GM10248 (cell line): ENCODE measurements around the gene SDHA.
A peak's percentile ranks its signal among the peaks of the same experiment; 100 is the strongest.
"Not testable (repeated sequence)": the region's sequence is repeated elsewhere in the genome, so short reads cannot be mapped to it uniquely, and the experiment has no call there.

Experiments
- CTCF ChIA-PET: fragments of 300-600 bp; sonication (Branson Sonifier 250); formaldehyde crosslinking; extraction: SDS; loops from one replicate; lab custom pipeline; 2021; ENCODE audit warnings: antibody characterized with exemption; lab: Yijun Ruan, JAX
- POLR2A ChIA-PET: fragments of 350-650 bp; sonication (Branson Sonifier 250); formaldehyde crosslinking; extraction: SDS; loops from one replicate; lab custom pipeline; 2020; ENCODE audit warnings: antibody characterized with exemption; lab: Yijun Ruan, JAX
- DNase-seq: peaks from one replicate; pipeline ENCODE4 v3.0.0; 2012; ENCODE audit errors: extremely low spot score
- TF ChIP-seq, protein P1 (sequence below): IDR thresholded peaks from 2 replicates; pipeline ENCODE4 v1.5.1; 2012; ENCODE audit warnings: mild to moderate bottlenecking, low read depth; ENCODE audit errors: extremely low read depth, missing control alignments, control extremely low read depth

The SDHA gene

DNA sequence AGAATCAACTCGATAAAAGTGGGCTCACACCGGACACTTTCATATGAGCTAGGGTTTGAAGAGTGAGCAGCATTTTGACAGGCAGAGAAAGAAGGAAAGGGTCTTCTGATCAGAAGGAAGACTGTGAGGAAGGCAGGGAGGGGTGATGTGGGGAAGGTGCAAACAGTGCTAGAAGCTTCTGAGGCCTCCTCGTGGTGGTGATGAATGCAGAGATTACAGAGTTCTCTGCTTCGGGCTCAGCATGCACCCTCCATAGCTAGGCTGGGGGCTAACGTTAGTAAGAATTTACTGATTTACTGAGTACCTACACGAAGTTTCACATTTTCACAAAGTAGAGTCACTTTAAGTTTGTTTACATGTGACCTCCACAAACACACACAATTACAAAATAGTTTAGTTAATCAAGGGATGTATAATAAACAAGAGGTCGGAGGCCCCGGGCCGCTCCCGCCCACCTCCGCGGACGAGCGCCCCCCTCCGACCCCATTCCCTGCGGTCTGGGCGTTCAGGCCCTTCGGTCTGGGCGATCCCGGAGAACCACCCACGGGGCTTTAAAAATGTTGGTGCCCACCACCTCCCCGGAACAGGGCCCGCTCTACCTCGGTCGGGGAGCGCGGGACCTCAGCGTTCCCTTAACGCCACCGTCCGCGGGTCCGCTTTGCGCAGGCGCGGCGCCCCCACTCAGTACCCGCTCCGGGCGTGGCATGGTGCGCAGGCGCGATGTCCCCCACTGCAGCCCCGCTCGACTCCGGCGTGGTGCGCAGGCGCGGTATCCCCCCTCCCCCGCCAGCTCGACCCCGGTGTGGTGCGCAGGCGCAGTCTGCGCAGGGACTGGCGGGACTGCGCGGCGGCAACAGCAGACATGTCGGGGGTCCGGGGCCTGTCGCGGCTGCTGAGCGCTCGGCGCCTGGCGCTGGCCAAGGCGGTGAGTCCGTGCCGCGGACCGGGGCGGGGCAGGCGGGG, at the start of gene SDHA, which contains the start of gene CCDC127:
SDHA (plus strand) TSS at position 827 of the 963 bp plus-strand sequence; CDS start at position 863, 36 bp downstream.
CCDC127 (minus strand) TSS at position 660 of the 963 bp plus-strand sequence. CDS start 1,304 bp downstream, outside the sequence.
- CTCF ChIA-PET, result interaction anchor here (0.7 to 2.8 kb wide), 7 partner anchors 8 to 30 kb away, joined by 3 to 17 read pairs (median 5); no protein-coding TSS in a partner anchor
- POLR2A ChIA-PET, result not testable (repeated sequence)
- TF ChIP-seq, protein P1, sequence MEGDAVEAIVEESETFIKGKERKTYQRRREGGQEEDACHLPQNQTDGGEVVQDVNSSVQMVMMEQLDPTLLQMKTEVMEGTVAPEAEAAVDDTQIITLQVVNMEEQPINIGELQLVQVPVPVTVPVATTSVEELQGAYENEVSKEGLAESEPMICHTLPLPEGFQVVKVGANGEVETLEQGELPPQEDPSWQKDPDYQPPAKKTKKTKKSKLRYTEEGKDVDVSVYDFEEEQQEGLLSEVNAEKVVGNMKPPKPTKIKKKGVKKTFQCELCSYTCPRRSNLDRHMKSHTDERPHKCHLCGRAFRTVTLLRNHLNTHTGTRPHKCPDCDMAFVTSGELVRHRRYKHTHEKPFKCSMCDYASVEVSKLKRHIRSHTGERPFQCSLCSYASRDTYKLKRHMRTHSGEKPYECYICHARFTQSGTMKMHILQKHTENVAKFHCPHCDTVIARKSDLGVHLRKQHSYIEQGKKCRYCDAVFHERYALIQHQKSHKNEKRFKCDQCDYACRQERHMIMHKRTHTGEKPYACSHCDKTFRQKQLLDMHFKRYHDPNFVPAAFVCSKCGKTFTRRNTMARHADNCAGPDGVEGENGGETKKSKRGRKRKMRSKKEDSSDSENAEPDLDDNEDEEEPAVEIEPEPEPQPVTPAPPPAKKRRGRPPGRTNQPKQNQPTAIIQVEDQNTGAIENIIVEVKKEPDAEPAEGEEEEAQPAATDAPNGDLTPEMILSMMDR, result peak; percentile 37
- DNase-seq, result peak; percentile 100

DNA sequence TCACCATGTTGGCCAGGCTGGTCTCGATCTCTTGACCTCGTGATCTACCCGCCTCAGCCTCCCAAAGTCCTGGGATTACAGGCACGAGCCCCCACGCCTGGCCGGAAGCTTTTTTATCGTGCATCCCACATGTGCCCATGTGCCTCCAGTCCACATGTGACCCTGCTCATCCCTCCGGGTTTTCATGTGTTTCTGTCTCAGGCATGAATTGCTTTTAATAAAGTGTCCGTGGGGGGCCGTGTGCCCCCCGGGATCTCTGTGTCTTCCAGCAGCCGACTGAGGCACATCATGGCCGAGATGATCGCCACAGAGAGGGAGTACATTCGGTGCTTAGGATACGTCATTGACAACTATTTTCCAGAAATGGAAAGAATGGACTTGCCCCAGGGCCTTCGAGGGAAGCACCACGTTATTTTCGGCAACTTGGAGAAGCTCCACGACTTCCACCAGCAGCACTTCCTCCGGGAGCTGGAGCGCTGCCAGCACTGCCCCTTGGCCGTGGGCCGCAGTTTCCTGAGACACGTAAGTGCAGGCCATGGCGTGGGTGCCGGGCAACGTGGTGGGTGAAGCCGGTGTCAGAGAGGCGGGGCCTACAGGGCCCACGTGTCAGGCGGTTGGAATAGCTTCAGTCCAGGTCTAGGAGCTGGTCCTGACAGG, 48.9 kb upstream of the SDHA start:
- POLR2A ChIA-PET, result no interaction called here
- no peak for DNase-seq
- CTCF ChIA-PET, result interaction anchor here (1.4 kb wide), 1 partner anchor 16 kb away, joined by 3 read pairs; no protein-coding TSS in a partner anchor
- TF ChIP-seq, protein P1, result no peak

DNA sequence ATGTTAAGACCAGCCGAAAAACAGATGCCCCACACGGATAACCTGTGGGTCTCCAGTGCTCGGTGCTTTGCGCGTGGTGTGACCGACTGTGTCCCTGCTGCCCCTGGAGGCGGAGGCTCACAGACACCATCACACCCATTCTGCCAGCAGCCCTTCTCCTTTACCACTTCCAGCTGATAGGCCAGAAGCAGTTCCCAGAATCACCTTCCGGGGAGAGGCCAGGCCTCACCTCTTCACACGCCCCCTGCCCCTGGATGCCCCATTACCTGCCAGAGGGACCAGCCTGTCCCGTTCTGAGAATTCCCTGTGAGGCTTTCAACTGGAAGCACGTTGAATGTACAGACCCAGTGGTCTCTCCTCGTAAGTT, 48.4 kb upstream of the SDHA start:
- no peak for DNase-seq
- ChIA-PET CTCF (interaction anchor here (1.4 kb wide), 1 partner anchor 15 kb away, joined by 3 read pairs; no protein-coding TSS in a partner anchor), POLR2A (no interaction called here)
- TF ChIP-seq, protein P1, result no peak

DNA sequence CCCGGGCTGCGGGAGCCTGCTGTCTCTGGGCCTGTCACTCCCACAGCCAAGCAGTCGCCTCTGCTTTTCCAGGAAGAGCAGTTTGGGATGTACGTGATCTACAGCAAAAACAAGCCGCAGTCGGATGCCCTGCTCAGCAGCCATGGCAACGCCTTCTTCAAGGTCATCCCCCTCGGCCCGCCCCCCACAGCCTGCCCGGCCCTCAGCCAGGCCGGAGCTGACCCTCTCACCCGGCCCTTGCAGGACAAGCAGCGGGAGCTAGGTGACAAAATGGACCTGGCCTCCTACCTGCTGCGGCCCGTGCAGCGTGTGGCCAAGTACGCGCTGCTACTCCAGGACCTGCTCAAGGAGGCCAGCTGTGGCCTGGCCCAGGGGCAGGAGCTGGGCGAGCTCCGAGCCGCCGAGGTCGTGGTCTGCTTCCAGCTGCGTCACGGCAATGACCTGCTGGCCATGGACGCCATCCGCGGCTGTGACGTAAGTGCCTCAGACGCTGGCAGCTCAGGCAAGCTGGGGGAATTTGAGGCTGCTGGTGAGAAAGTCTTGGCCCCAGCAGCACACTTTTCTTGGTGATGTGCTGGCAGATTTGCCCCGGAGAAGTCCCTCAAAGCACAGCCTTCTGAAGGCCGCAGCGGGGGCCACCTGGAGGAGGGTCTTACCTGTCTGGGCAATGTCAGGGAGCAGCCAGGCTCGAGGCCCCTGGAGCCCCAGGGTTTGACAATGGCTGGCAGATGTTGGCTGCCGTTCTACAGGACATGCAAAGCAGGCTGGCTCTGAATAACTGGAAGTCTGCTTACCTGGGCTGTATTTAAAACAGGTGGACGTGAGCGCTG, 46.9 kb upstream of the SDHA start:
- DNase-seq, result no peak
- POLR2A ChIA-PET, result no interaction called here
- CTCF ChIA-PET, result interaction anchor here (3.0 kb wide), 1 partner anchor 17 kb away, joined by 8 read pairs; no protein-coding TSS in a partner anchor

DNA sequence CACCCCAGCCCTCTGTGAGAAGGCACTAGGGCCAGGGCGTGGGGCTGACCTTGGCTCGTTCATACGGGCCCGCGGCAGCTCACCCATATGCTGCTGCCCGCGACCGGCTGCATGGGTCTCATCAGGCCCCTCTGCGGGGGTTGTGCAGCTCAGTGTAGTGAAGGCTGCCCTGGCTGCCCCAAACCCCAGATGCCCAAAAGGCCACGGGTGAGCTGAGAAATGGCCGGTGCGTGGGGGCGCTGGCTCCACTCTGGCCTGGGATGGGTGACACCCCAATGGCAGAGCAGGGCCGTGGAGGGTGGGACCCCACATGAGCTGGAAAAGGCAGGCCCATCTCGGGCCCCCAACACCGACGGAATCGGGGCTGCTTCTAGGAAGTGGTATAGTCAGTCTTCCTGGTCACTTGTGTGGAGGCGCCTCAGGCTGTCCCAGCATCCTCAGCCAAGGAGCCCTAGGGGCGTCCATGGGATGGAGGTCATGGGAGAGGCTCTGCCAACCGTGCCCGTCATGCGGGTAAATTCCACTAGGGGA, 46.3 kb upstream of the SDHA start:
- TF ChIP-seq, protein P1, result no peak
- DNase-seq, result no peak
- ChIA-PET CTCF (interaction anchor here (3.0 kb wide), 1 partner anchor 17 kb away, joined by 8 read pairs; no protein-coding TSS in a partner anchor), POLR2A (no interaction called here)

More for the DNA sequence above, 46.9 kb upstream of the SDHA start:
- TF ChIP-seq, protein P1, result no peak

DNA sequence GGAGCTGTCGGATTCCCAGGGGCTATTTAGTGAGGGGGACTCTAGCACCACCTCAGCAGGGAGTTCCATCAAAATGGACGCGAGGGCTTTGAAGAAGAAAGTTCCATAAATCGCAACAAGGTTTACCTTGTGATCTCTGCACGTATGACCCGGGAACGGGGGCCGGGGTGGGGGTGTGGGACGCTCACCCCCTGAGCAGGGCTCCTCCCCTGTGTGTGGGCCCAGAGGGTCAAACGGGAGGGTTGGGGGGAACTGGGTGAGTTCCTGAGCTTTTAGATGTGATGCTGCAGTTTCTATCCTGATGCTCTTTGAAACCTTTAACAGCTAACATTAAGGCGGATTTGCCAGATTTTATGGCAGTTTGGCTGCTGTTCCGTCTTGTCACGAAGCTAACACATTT, 45.7 kb upstream of the SDHA start:
- DNase-seq, result no peak
- TF ChIP-seq, protein P1, result no peak
- POLR2A ChIA-PET, result no interaction called here
- CTCF ChIA-PET, result interaction anchor here (3.0 kb wide), 1 partner anchor 16 kb away, joined by 8 read pairs; no protein-coding TSS in a partner anchor
